Measurements from ENCODE around the gene PARD3.
"Not testable (repeated sequence)": the region's sequence is repeated elsewhere in the genome, so short reads cannot be mapped to it uniquely, and the experiment has no call there.

The PARD3 gene

DNA sequence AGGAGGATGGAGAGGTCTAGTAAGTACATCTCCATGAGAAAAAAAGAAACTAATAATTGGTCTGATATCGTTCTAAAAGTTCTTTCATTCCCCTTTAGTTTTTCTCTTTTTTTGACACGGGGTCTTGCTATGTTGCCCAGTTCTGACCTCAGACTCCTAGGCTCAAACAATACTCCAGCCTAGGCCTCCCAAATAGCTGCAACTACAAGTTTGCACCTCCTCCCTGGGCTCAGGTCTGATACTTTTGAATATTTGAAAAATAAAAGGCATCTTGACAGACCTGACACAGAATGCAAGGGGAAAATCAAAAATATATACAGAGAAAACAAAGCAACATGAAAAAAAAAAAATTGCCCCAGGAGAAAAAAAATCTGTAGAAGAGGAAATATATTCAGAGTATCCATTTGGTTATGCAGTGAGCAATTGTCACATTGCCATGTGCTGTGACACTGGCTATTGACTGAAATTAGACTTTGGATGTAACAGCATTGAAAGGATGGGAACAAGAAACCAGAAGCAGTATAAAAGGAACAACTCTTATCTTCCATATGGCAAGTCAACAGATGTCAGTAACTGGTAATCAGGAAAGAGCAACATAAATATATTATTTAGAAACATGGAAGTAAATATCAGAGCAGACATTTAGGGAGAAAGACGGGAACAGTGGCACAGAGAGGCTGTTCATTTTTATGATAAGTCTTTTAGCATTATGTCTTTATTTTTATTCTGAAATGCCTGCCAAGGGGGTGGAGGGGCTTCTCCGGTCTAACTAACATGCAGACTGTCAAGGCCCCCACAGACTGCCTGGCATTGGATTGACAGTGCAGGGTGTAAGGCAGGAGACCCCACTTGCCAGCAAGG is 408.4 kb downstream of the PARD3 start:
- in situ Hi-C loops (cut with HindIII; ENCODE audit: low sequenced_read_pairs): no loop called here

GRCh38 chr10:34405611-34406462 is 409.3 kb downstream of the PARD3 start:
- in situ Hi-C loops (cut with HindIII; ENCODE audit: low sequenced_read_pairs): no loop called here

DNA sequence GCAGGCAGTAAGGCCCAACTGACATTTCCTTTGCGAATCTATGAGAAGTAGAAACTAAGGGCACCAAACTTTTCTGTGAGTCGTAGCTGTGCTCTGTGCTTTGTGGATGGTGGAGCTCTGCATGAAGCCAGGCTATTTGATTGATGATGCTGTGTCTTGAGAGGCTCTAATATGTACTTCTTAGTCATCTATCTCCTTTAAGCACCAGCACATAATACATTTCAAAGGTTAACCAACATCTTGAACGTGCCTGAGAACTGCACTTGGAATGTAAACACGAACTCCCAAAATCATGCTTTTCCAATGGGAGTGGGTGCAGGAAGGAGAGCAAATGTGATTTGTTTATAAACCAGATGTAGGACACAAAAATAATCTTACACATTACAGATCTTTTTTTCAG is 411.6 kb downstream of the PARD3 start:
- in situ Hi-C loops (cut with HindIII; ENCODE audit: low sequenced_read_pairs): no loop called here

DNA sequence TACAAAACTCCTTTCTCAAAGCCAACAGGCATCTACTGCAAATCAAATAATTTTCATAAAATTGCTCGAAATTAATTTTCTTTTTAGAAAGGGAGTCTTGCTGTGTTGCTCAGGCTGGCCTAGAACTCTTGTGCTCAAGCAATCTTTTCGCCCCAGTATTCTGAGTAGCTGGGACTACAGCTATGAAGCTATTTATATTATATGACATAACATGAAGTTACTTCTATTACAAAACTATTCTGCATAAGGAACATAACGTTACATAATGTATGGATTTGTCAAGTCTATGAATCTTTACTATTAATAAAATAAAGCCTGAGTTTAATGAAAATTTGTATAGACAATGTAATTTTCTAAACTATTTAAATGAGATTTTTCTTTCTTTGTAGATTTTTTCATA is 415.0 kb downstream of the PARD3 start:
- in situ Hi-C loops (cut with HindIII; ENCODE audit: low sequenced_read_pairs): no loop called here

GRCh38 chr10:34399013-34399412 is 416.1 kb downstream of the PARD3 start:
- in situ Hi-C loops (cut with HindIII; ENCODE audit: low sequenced_read_pairs): no loop called here

DNA sequence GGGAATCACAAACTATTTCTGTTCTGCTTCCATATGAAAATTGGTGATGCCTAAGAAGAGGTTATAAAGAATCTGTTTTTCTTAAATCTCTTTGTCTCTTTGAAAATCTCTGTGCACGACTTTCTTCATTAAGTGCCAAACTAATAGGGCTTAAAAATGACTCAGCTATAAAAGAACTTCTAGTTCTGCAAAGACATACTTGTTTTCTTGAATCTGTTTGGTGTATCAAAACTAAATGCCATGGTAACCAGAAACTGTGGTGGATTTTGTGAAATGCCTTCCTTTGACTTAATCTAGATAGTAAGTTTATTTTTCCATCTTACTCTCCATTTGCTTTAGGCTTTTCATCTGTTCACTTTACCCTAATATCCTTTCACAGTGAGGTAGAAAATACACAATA is 417.8 kb downstream of the PARD3 start:
- in situ Hi-C loops (cut with HindIII; ENCODE audit: low sequenced_read_pairs): no loop called here

- in situ Hi-C loops (cut with HindIII; ENCODE audit: low sequenced_read_pairs): no loop called here
Measured at GRCh38 chr10:34396663-34397062, 418.4 kb downstream of the PARD3 start.

- in situ Hi-C loops (cut with HindIII; ENCODE audit: low sequenced_read_pairs): no loop called here
Measured at GRCh38 chr10:34392641-34393170, 422.4 kb downstream of the PARD3 start.

GRCh38 chr10:34391168-34391567 is 423.9 kb downstream of the PARD3 start:
- in situ Hi-C loops (cut with HindIII; ENCODE audit: low sequenced_read_pairs): not testable (repeated sequence)

GRCh38 chr10:34389801-34390200 is 425.3 kb downstream of the PARD3 start:
- in situ Hi-C loops (cut with HindIII; ENCODE audit: low sequenced_read_pairs): no loop called here

DNA sequence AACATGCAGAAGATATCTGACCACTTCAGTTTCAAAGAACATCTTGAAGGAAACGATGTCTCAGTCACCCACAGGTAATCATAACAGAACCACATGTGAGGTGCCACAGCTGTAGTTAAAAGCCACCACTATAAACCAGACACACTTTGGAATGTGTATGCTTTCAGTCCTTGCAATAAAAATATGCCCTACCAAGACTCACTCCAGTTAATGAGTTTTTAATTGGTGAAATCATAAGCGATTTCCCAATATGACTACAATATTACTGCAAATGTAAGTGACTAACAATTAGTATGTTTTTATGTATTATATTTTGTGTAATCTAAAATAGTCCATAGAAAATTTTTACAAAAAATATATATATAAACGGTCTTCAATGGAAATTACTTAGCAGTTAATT is 428.2 kb downstream of the PARD3 start:
- in situ Hi-C loops (cut with HindIII; ENCODE audit: low sequenced_read_pairs): no loop called here

DNA sequence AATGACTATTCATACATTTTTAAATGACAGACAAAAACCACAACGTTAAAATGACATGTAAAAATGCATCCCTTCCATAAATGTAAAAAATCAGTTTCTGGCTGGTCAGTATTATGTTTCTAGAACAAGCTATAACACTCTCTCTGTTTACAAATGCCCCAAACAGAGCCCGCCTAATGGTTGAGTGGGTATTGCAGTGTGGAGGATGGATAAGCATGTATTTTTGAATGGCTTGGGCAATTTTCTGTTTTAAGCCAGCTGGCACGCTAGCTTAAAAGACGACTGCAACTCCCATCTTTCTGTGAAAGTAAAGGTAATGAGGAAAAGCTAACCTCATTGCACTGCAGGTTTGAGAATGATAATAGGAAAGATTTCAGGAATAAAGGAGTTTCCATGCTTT is 430.7 kb downstream of the PARD3 start:
- in situ Hi-C loops (cut with HindIII; ENCODE audit: low sequenced_read_pairs): no loop called here

- in situ Hi-C loops (cut with HindIII; ENCODE audit: low sequenced_read_pairs): no loop called here
Measured at GRCh38 chr10:34382626-34383025, 432.5 kb downstream of the PARD3 start.

DNA sequence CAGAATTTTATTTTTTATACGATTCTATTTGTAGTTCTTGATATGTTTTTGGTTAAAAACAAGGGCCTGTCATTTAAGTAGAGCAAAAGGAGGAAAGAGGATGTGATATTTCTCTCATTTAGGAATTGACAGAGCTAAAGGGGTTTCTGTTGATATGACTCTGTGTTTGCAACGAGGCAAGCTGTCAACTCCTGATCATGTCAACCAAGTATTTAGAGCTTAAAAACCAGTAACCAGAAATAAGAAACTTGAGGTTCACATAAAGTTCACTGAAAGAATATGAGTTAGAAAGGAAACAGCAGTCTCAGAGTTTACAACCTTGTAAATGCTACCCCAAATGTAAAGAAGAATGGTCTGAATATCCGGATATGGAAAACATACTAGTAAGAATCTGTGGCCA is 434.2 kb downstream of the PARD3 start:
- in situ Hi-C loops (cut with HindIII; ENCODE audit: low sequenced_read_pairs): no loop called here

DNA sequence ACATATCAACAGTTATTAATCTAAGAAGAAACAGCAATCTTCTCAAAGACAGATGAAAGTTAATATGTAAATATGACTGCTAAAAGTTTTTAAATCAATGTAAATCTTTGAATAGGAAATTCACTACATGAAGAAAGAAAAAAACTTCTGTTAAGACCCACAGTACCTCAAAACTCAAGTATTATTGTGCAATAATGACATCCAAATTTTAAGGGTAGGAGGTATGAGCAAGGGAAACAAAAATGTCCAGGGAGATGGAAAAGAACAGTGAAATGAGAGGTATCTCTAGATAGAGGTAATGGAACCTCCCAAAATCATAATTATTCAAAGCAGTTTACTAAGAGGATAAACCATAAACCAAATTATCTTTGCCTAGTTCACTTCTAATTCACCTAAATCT is 436.8 kb downstream of the PARD3 start:
- in situ Hi-C loops (cut with HindIII; ENCODE audit: low sequenced_read_pairs): no loop called here

DNA sequence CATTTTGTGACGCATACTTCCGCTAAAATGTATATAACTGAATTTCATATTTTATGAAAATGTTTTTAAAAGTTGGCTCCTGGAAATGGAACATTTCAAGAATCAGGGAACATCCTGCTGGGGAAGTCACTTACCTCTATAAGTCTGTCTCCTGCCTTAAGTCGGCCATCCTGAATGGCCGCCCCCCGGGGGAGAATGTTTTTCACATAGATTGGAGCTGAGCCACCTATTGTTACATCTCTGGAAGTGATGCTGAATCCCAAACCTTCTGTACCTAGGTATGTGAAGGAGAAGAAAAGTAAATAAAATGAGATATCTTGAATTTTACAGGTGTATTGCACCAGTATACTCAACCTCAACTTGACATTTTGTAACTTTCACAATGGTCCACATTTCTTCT is 437.3 kb downstream of the PARD3 start:
- in situ Hi-C loops (cut with HindIII; ENCODE audit: low sequenced_read_pairs): no loop called here

- in situ Hi-C loops (cut with HindIII; ENCODE audit: low sequenced_read_pairs): no loop called here
Measured at GRCh38 chr10:34374356-34375045, 440.6 kb downstream of the PARD3 start.

GRCh38 chr10:34373211-34373610 is 441.9 kb downstream of the PARD3 start:
- in situ Hi-C loops (cut with HindIII; ENCODE audit: low sequenced_read_pairs): no loop called here

DNA sequence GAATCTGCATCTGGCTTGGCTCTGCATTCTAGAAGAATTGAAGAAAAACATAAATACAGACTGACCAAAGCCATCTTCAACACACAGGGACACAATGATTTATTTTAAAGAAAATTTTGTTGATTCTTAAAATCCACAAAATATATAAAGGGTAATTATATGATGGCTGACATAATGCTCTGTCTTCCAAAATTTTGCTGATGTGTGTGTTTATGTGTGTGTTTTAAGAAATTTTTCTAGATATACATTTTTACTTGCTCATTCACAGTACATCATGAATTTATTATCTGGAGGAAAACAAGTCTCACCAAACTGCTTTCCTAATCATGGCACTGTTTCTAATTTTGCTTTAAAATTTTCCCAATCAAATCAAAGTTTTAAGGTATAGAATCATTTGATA is 442.6 kb downstream of the PARD3 start:
- in situ Hi-C loops (cut with HindIII; ENCODE audit: low sequenced_read_pairs): no loop called here

DNA sequence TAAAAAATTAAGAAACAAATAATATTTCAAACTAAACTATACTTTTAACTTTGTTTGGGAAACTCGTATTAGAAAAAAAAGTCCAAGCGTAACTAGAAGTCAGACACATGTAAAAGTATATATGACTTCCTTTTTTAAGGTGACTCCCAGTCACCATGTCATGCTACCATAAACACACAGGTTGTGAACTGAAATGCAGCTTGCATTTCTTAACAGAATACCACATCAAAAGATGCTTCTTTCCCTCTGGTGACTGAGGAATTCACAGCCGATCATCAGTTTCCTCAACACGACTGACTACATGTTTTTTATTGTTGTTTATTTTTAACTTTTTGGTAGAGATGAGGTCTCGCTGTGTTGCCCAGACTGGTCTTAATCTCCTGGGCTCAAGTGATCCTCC is 445.0 kb downstream of the PARD3 start:
- in situ Hi-C loops (cut with HindIII; ENCODE audit: low sequenced_read_pairs): no loop called here

- in situ Hi-C loops (cut with HindIII; ENCODE audit: low sequenced_read_pairs): no loop called here
Measured at GRCh38 chr10:34369120-34369519, 446.0 kb downstream of the PARD3 start.

Data from DLD1 (cell line).